Bronchial smooth muscle cell (primary cell): ENCODE results near the gene CD3G. TPM values are rescaled to one million over a fixed set of nuclear protein-coding genes. Genes with fewer than 3 reads are reported as not detected.

Experiments
- total RNA-seq: library from RNA; depleted of rRNA; stranded (reverse); fragments of >200 nt; gene quantifications from 2 replicates; pipeline ENCODE4 v1.2.1, GENCODE V29; 2014

Gene CD3G
- not detected in 2 replicates for total RNA-seq

DNA sequence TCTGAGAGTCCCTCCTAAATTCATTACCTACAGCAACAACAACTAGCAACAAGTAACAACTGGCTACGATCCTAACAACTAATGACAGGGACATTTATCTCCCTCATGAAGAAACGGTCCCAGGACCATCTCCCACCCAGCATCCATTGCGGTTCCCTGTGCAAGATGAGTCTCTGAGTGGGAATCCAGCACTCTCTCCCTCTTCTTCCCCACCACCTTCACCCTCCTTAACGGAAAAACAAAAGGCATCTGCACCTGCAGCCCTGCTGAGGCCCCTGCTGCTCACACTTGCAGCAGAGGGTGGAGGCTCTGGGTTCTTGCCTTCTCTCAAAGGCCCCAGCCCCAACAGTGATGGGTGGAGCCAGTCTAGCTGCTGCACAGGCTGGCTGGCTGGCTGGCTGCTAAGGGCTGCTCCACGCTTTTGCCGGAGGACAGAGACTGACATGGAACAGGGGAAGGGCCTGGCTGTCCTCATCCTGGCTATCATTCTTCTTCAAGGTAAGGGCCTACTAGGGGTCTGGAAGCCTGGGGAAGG, at the start of gene CD3G:
Gene CD3G (plus strand): TSS at position 364 of the 535 bp plus-strand sequence. CDS start 80 bp downstream, at position 444.

DNA sequence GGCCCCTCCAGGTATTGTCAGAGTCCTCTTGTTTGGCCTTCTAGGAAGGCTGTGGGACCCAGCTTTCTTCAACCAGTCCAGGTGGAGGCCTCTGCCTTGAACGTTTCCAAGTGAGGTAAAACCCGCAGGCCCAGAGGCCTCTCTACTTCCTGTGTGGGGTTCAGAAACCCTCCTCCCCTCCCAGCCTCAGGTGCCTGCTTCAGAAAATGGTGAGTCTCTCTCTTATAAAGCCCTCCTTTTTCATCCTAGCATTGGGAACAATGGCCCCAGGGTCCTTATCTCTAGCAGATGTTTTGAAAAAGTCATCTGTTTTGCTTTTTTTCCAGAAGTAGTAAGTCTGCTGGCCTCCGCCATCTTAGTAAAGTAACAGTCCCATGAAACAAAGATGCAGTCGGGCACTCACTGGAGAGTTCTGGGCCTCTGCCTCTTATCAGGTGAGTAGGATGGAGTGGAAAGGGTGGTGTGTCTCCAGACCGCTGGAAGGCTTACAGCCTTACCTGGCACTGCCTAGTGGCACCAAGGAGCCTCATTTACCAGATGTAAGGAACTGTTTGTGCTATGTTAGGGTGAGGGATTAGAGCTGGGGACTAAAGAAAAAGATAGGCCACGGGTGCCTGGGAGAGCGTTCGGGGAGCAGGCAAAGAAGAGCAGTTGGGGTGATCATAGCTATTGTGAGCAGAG, 39.4 kb upstream of the CD3G start, which contains the start of gene CD3E:
Gene CD3E (plus strand): TSS at position 163 of the 681 bp plus-strand sequence. CDS start 223 bp downstream, at position 386.

DNA sequence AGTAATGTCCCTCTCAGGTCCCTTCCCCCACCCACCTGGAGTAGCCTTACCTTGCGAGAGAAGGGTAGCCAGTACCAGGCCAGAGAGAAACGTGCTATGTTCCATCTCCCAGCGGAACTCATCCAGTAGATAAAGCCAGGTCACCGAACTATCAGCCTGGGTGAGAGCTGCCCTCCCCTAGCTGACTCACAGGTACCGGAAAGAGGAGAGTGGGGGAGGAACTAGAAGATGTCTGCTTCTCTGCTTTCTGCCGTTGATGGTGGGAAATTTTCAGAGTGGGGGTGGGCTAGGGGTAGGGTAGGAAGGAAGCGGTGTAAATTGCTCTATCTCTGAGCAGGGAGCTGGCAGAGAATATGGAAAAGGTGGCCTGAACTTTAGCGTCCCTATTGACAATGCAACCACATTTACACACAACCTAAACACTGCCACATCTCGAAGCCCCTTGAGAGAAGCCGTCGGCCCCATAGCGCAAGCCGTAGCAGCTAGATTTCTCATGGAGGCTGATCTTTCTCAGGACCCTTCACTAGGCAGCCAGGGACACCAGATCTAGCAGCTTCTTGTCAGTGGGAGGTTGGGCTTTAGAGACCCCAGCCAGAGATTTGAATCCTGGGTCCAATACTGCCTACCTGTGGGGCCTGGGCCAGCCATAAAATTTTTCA, 1.5 kb upstream of the CD3G start, which contains the start of gene CD3D:
Gene CD3D (minus strand): TSS at position 203 of the 659 bp plus-strand sequence. CDS start 98 bp downstream, at position 105.

DNA sequence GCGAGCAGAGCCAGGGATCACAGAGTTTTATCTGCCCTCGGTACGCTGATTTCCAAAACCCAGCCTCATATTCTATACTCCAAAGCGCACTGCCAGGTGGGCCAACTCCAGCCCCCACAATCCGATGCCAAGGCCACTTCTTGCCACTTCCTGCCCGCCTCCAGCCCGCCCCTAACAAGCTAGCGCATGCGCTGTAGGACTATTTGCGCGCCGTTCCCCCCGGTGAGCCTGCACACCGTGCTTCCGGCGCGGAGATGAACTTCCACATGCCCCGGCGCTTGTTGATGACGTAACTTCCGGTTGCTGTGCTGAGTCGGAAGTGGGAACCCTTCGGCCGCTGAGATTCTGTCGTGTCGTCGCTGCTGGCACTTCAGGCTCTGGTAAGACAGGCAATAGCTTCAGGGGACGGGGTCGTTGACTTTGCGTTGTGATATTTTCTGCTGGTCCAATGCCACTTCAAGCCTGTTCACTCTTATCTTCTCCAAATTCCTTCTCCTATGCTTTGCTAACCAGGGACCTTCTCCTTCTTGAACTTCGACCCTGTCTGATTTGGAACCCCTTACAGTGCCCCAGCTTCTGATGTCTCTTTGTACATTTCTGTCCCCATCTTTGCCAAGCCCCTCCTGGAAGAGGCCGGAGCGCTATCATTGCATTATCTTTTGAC, 15.3 kb downstream of the CD3G start, which contains the start of gene UBE4A:
Gene UBE4A (plus strand): TSS at position 306 of the 664 bp plus-strand sequence. CDS start 5,481 bp downstream, outside the sequence.

DNA sequence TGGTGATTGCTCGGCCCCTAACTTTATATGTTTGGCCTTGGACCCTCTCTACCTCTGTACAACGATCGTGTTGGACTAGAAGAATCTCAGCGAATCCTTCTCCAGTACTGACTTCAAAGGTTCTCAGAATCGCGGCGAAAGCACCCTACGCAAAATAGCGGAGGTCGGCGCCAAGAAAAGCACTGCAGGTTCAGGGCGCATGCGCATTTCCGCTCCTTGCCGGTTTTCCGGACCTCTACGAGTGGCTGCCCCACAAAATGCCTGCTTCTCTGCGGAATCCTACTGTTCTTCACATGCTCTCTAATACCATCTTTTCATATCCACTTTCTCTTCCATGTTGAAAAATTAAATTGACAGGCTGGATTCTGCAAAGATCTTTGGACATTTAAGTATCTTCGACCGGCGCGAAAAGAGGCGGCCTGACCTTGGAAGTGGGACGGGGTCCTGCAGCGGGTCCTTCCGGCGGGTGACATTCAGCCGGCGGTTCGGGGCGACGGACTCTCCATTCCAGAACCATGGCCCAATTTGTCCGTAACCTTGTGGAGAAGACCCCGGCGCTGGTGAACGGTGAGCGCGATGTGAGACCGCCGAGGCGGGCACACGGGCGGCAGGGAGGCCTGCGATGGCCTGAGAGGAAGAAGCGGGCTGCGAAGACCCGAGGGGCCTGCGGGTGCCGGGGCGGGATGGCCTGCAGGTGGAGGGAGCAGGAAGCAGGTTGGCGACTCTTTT, 57.2 kb downstream of the CD3G start, which contains the start of gene ATP5MG:
Gene ATP5MG (plus strand): TSS at position 456 of the 729 bp plus-strand sequence. CDS start 60 bp downstream, at position 516.

Other genes starting within 250 kb of the CD3G start
- under 0.01 and 0.43 TPM in 2 replicates for gene SCN4B, start 191.5 kb upstream of the CD3G start, total RNA-seq
- gene SCN2B, start 167.7 kb upstream of the CD3G start, total RNA-seq, result 0.16 and 0.43 TPM in 2 replicates
- not detected in 2 replicates for gene JAML, start 119.3 kb upstream of the CD3G start, total RNA-seq
- 0.16 and 0.26 TPM in 2 replicates for gene MPZL3, start 92.0 kb upstream of the CD3G start, total RNA-seq
- under 0.01 and 0.17 TPM in 2 replicates for gene MPZL2, start 80.0 kb upstream of the CD3G start, total RNA-seq
- gene CD3E, start 39.6 kb upstream of the CD3G start, total RNA-seq, result not detected in 2 replicates
- not detected in 2 replicates for gene CD3D, start 1.6 kb upstream of the CD3G start, total RNA-seq
- gene UBE4A, start 15.3 kb downstream of the CD3G start, total RNA-seq, result 20.3 and 25.7 TPM in 2 replicates
- 135 and 157 TPM in 2 replicates for gene ATP5MG, start 57.3 kb downstream of the CD3G start, total RNA-seq
- gene KMT2A, start 92.1 kb downstream of the CD3G start, total RNA-seq, result 15.8 and 23.3 TPM in 2 replicates
- gene TTC36, start 183.1 kb downstream of the CD3G start, total RNA-seq, result 0.79 TPM in 1 of 2 replicates, not detected in the other
- 11.2 and 12.1 TPM in 2 replicates for gene TMEM25, start 186.8 kb downstream of the CD3G start, total RNA-seq
- 26.8 and 31.9 TPM in 2 replicates for gene IFT46, start 221.6 kb downstream of the CD3G start, total RNA-seq
- 101 and 113 TPM in 2 replicates for gene ARCN1, start 228.1 kb downstream of the CD3G start, total RNA-seq